ENCODE data around the gene ABTB1. TPM values are rescaled to one million over a fixed set of nuclear protein-coding genes. Genes with fewer than 3 reads are reported as not detected.

The ABTB1 gene
- total RNA-seq, 2 experiments from 2014 or later: 4.4 to 14.5 TPM

GRCh38 chr3:127656906-127657305, 15.8 kb upstream of the ABTB1 start:
- no peaks in the 10 kb centered on the region for H3K4me1 ChIP-seq (ENCODE audit: insufficient read depth, low read length, poor library complexity, severe bottlenecking)
- DNase-seq (ENCODE audit: low spot score): no peak
- no peak for TF ChIP-seq CTCF (conservative IDR thresholded peaks at IDR 0.05; ENCODE audit: low read length)
- TF ChIP-seq EZH2phosphoT487 (IDR thresholded peaks at IDR 0.05; ENCODE audit: borderline replicate concordance, low read depth, low read length): no peak
- H3K9me2 ChIP-seq (ENCODE audit: insufficient read depth, low read length): no peaks in the 10 kb centered on the region
- intact Hi-C loops (cut with micrococcal nuclease; ENCODE audit: unreplicated experiment): no loop called here
- no peak overlapping the region for H2AFZ ChIP-seq (ENCODE audit: low read length)
- H3K27ac ChIP-seq (ENCODE audit: low read depth, low read length, poor library complexity, severe bottlenecking): no peak overlapping the region
- no peak overlapping the region for H3K4me3 ChIP-seq (ENCODE audit: low read depth, low read length, poor library complexity, severe bottlenecking)
- POLR2A ChIA-PET: no interaction called here
- BruUV-seq (replicated peaks): no TSS peak
- no peaks in the 10 kb centered on the region for H3K36me3 ChIP-seq (ENCODE audit: insufficient read depth, low read length)
- H4K20me1 ChIP-seq (ENCODE audit: insufficient read depth, low read length): no peaks in the 10 kb centered on the region
- no peaks in the 10 kb centered on the region for H3K9me3 ChIP-seq (ENCODE audit: low read length)
- CTCF ChIA-PET (ENCODE audit: unreplicated experiment): interaction anchor here (1.0 kb wide), 1 partner anchor 18 kb away, joined by 4 read pairs; no protein-coding TSS in a partner anchor
- no peaks in the 10 kb centered on the region for H3K79me2 ChIP-seq (ENCODE audit: insufficient read depth, low read depth, low read length)
- H3K4me2 ChIP-seq (ENCODE audit: low read length): no peak overlapping the region

GRCh38 chr3:127658234-127658633, 14.5 kb upstream of the ABTB1 start:
- Histone ChIP-seq H3K4me2 (ENCODE audit: low read length) (no peak overlapping the region), H3K36me3 (ENCODE audit: insufficient read depth, low read length) (peaks cover 2% of the 10 kb centered on the region; the same call in 1 of the 2 replicates), H3K4me1 (ENCODE audit: insufficient read depth, low read length, poor library complexity, severe bottlenecking) (no peaks in the 10 kb centered on the region), H3K9me3 (ENCODE audit: low read length) (no peaks in the 10 kb centered on the region), H3K9me2 (ENCODE audit: insufficient read depth, low read length) (no peaks in the 10 kb centered on the region), H4K20me1 (ENCODE audit: insufficient read depth, low read length) (no peaks in the 10 kb centered on the region), H3K27ac (ENCODE audit: low read depth, low read length, poor library complexity, severe bottlenecking) (no peak overlapping the region), H3K4me3 (ENCODE audit: low read depth, low read length, poor library complexity, severe bottlenecking) (no peak overlapping the region), H2AFZ (ENCODE audit: low read length) (no peak overlapping the region), H3K79me2 (ENCODE audit: insufficient read depth, low read depth, low read length) (no peaks in the 10 kb centered on the region)
- TF ChIP-seq EZH2phosphoT487 (IDR thresholded peaks at IDR 0.05; ENCODE audit: borderline replicate concordance, low read depth, low read length): no peak
- TF ChIP-seq CTCF (conservative IDR thresholded peaks at IDR 0.05; ENCODE audit: low read length): no peak
- no TSS peak for BruUV-seq (replicated peaks)
- POLR2A ChIA-PET: interaction anchor here (0.7 to 0.9 kb wide), 2 partner anchors 27 to 170 kb away, joined by 3 to 9 read pairs; no protein-coding TSS in a partner anchor
- CTCF ChIA-PET (ENCODE audit: unreplicated experiment): no interaction called here
- DNase-seq (ENCODE audit: low spot score): no peak
- intact Hi-C loops (cut with micrococcal nuclease; ENCODE audit: unreplicated experiment): no loop called here

- ChIA-PET POLR2A (interaction anchor here (0.6 kb wide), 1 partner anchor 14 kb away, joined by 3 read pairs; no protein-coding TSS in a partner anchor), CTCF (ENCODE audit: unreplicated experiment) (no interaction called here)
- no peaks in the 10 kb centered on the region for H3K9me2 ChIP-seq (ENCODE audit: insufficient read depth, low read length)
- no peaks in the 10 kb centered on the region for H3K9me3 ChIP-seq (ENCODE audit: low read length)
- intact Hi-C loops (cut with micrococcal nuclease; ENCODE audit: unreplicated experiment): no loop called here
- no peak overlapping the region for H2AFZ ChIP-seq (ENCODE audit: low read length)
- H3K27ac ChIP-seq (ENCODE audit: low read depth, low read length, poor library complexity, severe bottlenecking): no peak overlapping the region
- no TSS peak for BruUV-seq (replicated peaks)
- TF ChIP-seq CTCF (conservative IDR thresholded peaks at IDR 0.05; ENCODE audit: low read length): no peak
- no peak for TF ChIP-seq EZH2phosphoT487 (IDR thresholded peaks at IDR 0.05; ENCODE audit: borderline replicate concordance, low read depth, low read length)
- H3K4me3 ChIP-seq (ENCODE audit: low read depth, low read length, poor library complexity, severe bottlenecking): no peak overlapping the region
- H3K36me3 ChIP-seq (ENCODE audit: insufficient read depth, low read length): peaks cover 12% of the 10 kb centered on the region; the same call in 1 of the 2 replicates
- DNase-seq (ENCODE audit: low spot score): no peak
- no peaks in the 10 kb centered on the region for H3K4me1 ChIP-seq (ENCODE audit: insufficient read depth, low read length, poor library complexity, severe bottlenecking)
- no peak overlapping the region for H3K4me2 ChIP-seq (ENCODE audit: low read length)
- H4K20me1 ChIP-seq (ENCODE audit: insufficient read depth, low read length): no peaks in the 10 kb centered on the region
- H3K79me2 ChIP-seq (ENCODE audit: insufficient read depth, low read depth, low read length): no peaks in the 10 kb centered on the region
Measured at GRCh38 chr3:127660621-127661251, 12.0 kb upstream of the ABTB1 start.

All from OCI-LY7 (cell line).